Measurements from ENCODE around the gene ALOX15B. TPM values are rescaled to one million over a fixed set of nuclear protein-coding genes. Genes with fewer than 3 reads are reported as not detected.
"Not testable (repeated sequence)": the region's sequence is repeated elsewhere in the genome, so short reads cannot be mapped to it uniquely, and the experiment has no call there.

Gene ALOX15B
- total RNA-seq, 2 donors from 2014 or later, result 0.55 to 2.5 TPM

GRCh38 chr17:8012045-8012580, 26.7 kb upstream of the ALOX15B start:
- no peak for ATAC-seq
- intact Hi-C loops (cut with DNase I, micrococcal nuclease), result no loop called here
- DNase-seq, result no peak

DNA sequence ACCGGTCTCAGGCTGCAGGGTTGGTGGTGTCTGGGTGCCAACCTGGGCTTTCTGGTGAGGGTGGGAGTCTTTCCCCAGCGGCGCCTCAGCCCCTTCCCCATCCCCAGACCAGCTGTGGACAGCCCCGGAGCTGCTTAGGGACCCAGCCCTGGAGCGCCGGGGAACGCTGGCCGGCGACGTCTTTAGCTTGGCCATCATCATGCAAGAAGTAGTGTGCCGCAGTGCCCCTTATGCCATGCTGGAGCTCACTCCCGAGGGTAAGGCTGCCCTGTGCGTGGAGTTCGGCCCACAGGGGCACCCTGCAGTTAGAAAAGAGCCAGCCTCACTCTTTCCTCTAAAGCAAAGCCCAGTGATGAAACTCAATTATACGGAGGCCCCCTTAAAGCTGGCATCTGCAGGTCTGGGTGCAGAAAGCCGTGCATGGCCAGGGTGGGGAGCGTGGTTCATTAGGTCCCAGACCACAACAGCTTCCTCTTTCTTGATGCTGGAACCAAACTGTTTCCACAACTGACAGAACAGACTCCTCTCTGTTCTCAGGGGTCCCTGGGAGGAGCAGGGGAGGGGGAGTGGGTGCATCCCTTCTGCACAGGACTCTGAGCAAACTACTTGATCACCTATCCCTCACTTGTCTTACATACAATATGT, 25.7 kb upstream of the ALOX15B start:
- DNase-seq (no peak), ATAC-seq (no peak)
- intact Hi-C loops (cut with DNase I, micrococcal nuclease), result no loop called here

- ATAC-seq (no peak), DNase-seq (no peak)
- intact Hi-C loops (cut with DNase I, micrococcal nuclease), result no loop called here
Observed at GRCh38 chr17:8013731-8014557, 24.9 kb upstream of the ALOX15B start.

- intact Hi-C loops (cut with DNase I, micrococcal nuclease), result no loop called here
- ATAC-seq (no peak), DNase-seq (no peak)
Observed at GRCh38 chr17:8014558-8014850, 24.4 kb upstream of the ALOX15B start.

DNA sequence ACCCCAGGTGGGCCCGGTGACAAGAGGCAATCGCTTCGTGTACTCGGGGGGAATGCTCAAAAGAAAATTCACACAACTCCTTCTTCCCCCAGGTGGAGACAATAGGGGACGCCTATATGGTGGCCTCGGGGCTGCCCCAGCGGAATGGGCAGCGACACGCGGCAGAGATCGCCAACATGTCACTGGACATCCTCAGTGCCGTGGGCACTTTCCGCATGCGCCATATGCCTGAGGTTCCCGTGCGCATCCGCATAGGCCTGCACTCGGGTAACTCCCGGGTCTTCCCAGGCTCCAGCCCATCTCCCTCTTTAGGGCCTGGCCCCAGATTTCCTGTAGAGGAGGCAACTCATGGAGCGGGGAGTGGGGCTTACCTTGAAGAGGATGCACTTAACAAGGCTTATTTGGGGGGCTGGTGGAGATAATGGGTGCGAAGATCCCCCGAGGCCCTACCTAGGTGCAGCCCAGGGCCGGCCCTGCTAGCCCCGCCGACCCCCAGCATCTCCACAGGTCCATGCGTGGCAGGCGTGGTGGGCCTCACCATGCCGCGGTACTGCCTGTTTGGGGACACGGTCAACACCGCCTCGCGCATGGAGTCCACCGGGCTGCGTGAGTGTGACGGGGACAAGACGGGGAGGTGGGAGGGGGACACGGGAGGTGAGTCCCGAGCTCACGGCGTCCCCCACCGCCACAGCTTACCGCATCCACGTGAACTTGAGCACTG, 23.5 kb upstream of the ALOX15B start:
- intact Hi-C loops (cut with DNase I, micrococcal nuclease), result no loop called here
- DNase-seq (no peak), ATAC-seq (no peak)

DNA sequence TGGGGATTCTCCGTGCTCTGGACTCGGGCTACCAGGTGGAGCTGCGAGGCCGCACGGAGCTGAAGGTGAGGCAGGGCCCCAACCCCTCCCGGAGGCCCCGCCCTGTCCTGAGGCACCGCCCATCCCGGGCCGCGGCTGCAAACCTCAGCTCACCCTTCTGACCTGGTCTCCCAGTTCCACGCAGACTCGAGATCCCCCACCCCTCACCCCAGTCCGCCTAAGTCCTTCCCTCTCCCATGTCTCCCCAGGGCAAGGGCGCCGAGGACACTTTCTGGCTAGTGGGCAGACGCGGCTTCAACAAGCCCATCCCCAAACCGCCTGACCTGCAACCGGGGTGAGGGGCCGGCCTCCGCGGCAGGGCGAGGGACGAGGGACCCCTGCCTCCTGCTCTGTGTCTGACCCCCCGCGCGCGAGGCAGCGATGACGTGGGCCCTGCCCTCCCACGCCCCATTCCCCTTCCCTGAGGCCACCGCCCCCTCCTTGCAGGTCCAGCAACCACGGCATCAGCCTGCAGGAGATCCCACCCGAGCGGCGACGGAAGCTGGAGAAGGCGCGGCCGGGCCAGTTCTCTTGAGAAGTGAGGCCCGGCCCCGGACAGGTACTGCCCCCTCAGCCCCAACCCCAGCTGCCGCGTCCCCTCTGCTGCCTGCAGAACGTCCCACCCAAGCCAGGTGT, 22.8 kb upstream of the ALOX15B start:
- intact Hi-C loops (cut with DNase I, micrococcal nuclease), result no loop called here
- DNase-seq (peak in 1 of 2 donors; percentile 64), ATAC-seq (peak; percentile 83)

GRCh38 chr17:8016632-8017424, 22.0 kb upstream of the ALOX15B start:
- DNase-seq, result peak in 1 of 2 donors; percentile 60
- ATAC-seq, result peak; percentile 83
- intact Hi-C loops (cut with DNase I, micrococcal nuclease), result no loop called here

DNA sequence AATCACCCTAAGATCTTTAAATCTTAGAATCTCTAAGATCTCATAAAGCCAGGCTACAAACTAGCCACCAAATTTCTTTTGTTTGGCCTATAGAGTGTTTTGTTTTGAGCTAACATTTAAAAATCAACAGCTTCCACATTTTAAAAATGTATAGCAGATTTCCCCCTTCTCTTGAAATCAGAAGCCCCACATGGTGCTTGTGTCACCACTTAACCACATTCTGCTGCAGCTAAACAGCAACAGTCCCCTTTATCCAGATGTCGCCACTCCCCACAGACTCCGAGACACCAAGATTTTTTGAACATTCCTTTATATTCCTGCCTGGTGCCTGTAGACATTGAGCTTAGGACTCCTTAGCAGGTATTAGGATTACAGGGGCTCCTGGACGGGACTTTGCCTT, 20.4 kb upstream of the ALOX15B start:
- DNase-seq (no peak), ATAC-seq (no peak)
- intact Hi-C loops (cut with DNase I, micrococcal nuclease), result no loop called here

DNA sequence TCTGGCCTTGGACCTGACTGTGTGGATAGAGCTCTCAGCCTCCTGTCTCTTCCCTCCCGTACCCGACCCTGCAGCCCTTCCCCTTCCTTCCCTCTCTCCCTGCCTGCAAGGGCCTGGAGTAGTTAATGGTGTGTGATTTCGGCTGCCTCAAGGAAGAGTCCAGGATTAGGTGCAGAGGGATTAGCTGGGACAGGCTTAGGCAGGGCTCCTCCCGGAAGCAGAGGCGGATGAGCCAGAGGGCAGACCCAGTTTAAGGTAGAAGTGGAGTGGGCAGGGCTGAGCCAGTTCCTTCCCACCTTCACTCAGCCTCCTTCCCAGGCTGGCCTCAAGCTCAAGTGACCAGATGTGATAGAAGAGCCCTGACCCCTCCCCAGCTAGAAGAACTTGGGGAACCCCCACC, 19.7 kb upstream of the ALOX15B start:
- intact Hi-C loops (cut with DNase I, micrococcal nuclease), result no loop called here
- DNase-seq, result no peak
- no peak for ATAC-seq

DNA sequence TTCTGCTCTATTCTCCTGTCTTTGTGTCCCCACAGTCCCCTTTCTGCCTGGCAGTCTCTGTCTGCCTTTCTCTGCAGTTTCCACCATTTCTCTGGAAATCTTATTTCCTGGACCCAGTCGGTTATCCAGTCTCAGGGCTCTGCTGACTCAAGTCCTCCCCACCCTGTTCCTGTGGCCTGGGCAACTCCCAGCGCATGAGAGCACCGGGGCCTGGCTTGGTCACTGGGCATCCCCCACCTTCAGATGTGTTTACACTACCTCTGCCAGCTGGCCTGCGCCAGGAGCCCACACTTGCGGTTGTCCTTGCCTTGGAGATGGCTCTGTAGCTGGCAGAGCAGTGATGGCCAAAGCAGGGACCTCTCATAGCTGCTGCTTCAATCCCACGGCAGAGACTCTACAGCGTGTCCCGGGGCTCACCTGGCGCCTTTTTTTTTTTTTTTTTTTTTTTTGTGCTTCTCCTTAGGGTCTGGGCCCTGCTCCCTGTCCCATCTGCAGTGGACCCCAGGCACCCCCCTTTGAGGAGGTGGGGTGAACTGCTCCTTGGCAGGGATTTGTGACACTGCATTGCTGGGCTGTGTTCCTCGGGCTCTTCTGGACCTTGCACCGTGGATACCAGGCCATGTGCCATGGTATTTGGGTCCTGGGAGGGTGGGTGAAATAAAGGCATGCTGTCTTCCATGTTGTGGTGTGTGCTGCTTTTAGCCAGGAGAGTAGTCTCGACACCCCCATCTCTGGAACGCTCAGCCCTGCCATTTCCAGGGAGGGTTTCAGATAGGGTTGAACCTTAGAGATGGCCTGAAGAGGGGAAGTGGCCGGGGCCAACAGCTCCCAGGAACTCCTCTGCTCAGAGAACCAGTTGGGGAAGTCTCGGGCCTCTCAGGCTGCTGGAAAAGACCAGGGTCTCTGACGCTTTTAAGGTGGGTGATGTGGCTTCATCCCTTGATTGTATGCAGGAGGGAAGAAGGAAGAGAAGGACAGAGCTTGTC, 18.9 kb upstream of the ALOX15B start:
- ATAC-seq, result no peak
- intact Hi-C loops (cut with DNase I, micrococcal nuclease), result no loop called here
- DNase-seq, result no peak

GRCh38 chr17:8020776-8021564, 17.9 kb upstream of the ALOX15B start:
- no peak for DNase-seq
- ATAC-seq, result no peak
- intact Hi-C loops (cut with DNase I, micrococcal nuclease), result no loop called here

DNA sequence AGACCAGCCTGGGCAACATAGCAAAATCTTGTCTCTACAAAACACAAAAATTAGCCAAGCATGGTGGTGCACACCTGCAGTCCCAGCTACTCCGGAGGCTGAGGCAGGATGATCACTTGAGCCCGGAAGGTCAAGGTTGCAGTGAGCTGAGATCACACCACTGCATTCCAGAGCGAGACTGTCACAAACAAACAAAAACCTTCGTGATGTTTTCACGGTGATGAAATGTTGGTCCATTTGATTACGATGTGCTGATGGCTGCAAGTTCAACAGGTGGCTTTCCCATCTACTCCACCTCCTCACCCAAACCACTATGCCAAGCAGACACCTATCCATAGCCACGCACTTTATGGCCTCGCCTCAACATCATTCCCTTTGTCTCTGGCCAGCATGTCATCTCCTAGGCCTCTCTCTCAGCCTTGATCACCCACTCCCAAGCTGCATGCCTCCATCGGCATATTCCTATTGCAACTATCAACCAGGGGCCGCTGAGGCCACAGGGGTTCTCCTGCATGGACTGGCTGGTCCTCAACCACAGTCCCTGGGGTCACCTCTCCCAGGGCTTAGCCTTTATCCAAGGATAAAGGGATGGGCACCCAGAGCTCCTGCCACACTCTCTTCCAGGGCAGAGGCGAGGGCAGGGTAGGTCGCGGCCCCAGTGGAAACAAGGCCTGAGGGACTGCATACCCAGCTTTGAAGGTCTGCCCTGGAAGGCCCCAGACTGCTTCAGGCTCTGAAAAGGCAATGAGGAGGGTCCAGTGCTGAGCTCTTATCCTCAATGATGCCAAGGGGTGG, 17.1 kb upstream of the ALOX15B start:
- intact Hi-C loops (cut with DNase I, micrococcal nuclease), result no loop called here

GRCh38 chr17:8022360-8023003, 16.4 kb upstream of the ALOX15B start:
- no peak for ATAC-seq
- DNase-seq, result no peak
- intact Hi-C loops (cut with DNase I, micrococcal nuclease), result no loop called here

More for the DNA sequence above, 17.1 kb upstream of the ALOX15B start:
- DNase-seq (no peak), ATAC-seq (no peak)

DNA sequence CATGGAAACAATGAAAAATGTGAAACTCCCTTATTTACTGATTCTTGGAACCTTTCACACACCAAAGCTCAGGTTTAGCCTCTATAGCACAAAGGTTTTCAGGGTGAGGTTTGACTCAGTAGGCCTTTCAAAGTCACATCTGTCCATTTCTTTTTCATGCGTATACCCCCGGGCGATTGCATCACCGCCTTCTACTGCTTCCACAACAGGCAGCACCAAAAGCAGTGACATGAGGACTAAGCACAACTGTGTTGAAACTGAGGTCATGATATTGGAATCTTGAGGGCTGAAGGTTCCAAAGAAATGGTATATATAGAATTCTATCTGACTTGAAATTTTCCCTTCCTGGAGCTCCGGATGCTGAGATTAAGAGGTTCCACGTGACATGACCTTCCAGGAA, 14.7 kb upstream of the ALOX15B start:
- ATAC-seq; DNase-seq; intact Hi-C loops (cut with DNase I, micrococcal nuclease): not testable (repeated sequence)

DNA sequence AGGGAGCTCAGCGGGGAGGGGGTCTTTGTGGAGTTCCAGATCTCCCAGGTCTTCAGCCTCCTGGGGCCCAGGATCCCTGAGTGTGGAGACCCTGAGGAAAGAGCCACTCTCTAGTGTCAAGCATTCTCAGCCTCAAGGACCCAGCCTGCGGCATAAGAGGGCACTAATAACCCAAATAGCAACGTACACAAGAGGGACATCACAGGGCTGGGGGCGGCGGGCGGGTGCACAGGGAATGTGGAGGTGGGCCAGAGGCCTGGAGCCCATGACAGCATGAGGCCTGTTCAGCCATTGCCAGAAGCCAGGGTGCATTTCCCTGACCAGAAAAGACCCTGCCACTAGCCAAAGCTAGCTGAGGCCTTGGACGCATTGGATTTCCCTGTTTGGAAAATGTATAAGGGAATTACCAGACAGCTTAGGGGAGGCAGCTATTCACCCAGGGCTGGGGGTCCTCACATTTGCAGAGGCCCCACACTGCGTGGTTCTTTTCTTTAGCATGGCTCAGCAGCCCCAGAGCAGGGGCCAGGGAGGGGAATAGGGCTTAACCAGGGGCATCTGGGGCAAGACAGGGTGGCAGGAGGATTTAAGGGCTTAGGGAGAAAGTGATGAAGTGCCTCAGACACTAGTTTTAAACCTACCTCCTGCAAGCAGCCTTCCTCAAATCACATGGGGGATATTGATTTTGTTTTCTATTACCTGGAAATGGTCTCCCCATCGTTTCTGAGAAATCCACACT, 13.5 kb upstream of the ALOX15B start:
- ATAC-seq, result no peak
- intact Hi-C loops (cut with DNase I, micrococcal nuclease), result no loop called here

More for the DNA sequence above, 13.5 kb upstream of the ALOX15B start:
- DNase-seq, result no peak

All from left colon (tissue), 2 donors.